PC-3 (cell line): Measurements from ENCODE around the gene PDHX. TPM values are rescaled to one million over a fixed set of nuclear protein-coding genes. Genes with fewer than 3 reads are reported as not detected.

Experiments
- ATAC-seq: fragments of 200-7000 bp; cut with Tn5 transposase; 2 replicates; pipeline ENCODE4 v1.9.1; 2020; ENCODE audit warnings: mild to moderate bottlenecking, moderate library complexity
- BruUV-seq: library from RNA; stranded (reverse); fragments of 400-500 nt; replicated peaks from 2 replicates; lab custom pipeline; 2021; lab: Mats Ljungman, UMichigan
- CTCF ChIA-PET: fragments of 300-600 bp; sonication (Branson Sonifier 250); formaldehyde crosslinking; loops from one replicate; lab custom pipeline; 2022; ENCODE audit warnings: antibody characterized with exemption; lab: Charles Lee
- POLR2A ChIA-PET: fragments of 300-600 bp; sonication (Branson Sonifier 250); formaldehyde crosslinking; loops from one replicate; lab custom pipeline; 2022; ENCODE audit warnings: antibody characterized with exemption; ENCODE audit not compliant: unreplicated experiment; lab: Charles Lee
- DNase-seq: peaks from one replicate; pipeline ENCODE4 v3.0.0-alpha.2; 2015
- H2AFZ ChIP-seq: fragments of 300-600 bp; sonication (generic); 2 replicates; pipeline ENCODE4 v1.6.0; 2016; ENCODE audit warnings: antibody characterized with exemption, low read length
- H3F3A ChIP-seq: fragments of 300-600 bp; sonication (generic); one replicate; pipeline ENCODE4 v1.6.0; 2017; ENCODE audit warnings: antibody characterized with exemption, low read length, control low read depth, mild to moderate bottlenecking; ENCODE audit not compliant: unreplicated experiment
- H3K27ac ChIP-seq: fragments of 300-600 bp; sonication (generic); 2 replicates; pipeline ENCODE4 v1.5.1; 2016; ENCODE audit warnings: mild to moderate bottlenecking, low read length
- H3K27me3 ChIP-seq: fragments of 300-600 bp; sonication (generic); 2 replicates; pipeline ENCODE4 v1.6.1; 2016; ENCODE audit warnings: low read length, mixed read lengths
- H3K36me3 ChIP-seq: fragments of 300-600 bp; sonication (generic); 2 replicates; pipeline ENCODE4 v1.6.1; 2016; ENCODE audit warnings: low read depth, mixed run types, low read length, mixed read lengths
- H3K4me1 ChIP-seq: fragments of 300-600 bp; sonication (generic); 2 replicates; pipeline ENCODE4 v1.5.1; 2016; ENCODE audit warnings: low read length; ENCODE audit not compliant: insufficient read depth
- H3K4me2 ChIP-seq: fragments of 300-600 bp; sonication (generic); 2 replicates; pipeline ENCODE4 v1.6.0; 2016; ENCODE audit warnings: low read length
- H3K4me3 ChIP-seq: fragments of 300-600 bp; sonication (generic); 2 replicates; pipeline ENCODE4 v1.5.1; 2016; ENCODE audit warnings: mild to moderate bottlenecking, low read length, mixed read lengths
- H3K79me2 ChIP-seq: fragments of 300-600 bp; sonication (generic); 2 replicates; pipeline ENCODE4 v1.6.1; 2017; ENCODE audit warnings: low read length, mixed read lengths
- H3K9ac ChIP-seq: fragments of 300-600 bp; sonication (generic); 2 replicates; pipeline ENCODE4 v1.6.0; 2016; ENCODE audit warnings: mild to moderate bottlenecking, low read length
- H3K9me2 ChIP-seq: fragments of 300-600 bp; sonication (generic); replicated peaks from 2 replicates; pipeline ENCODE4 v1.6.1; 2016; ENCODE audit warnings: mixed run types, low read length, mixed read lengths
- H3K9me3 ChIP-seq: fragments of 300-600 bp; sonication (generic); 2 replicates; pipeline ENCODE4 v1.6.1; 2016; ENCODE audit warnings: low read length, mixed read lengths
- H4K20me1 ChIP-seq: fragments of 300-600 bp; sonication (generic); 2 replicates; pipeline ENCODE4 v1.6.1; 2016; ENCODE audit warnings: low read length, mixed read lengths
- EZH2 ChIP-seq: fragments of 300-600 bp; sonication (generic); IDR thresholded peaks from one replicate; pipeline ENCODE4 v1.6.1; 2017; ENCODE audit warnings: antibody characterized with exemption, mild to moderate bottlenecking, low read length; ENCODE audit not compliant: unreplicated experiment
- EZH2phosphoT487 ChIP-seq: fragments of 300-600 bp; sonication (generic); IDR thresholded peaks from 2 replicates; pipeline ENCODE4 v1.6.1; 2018; ENCODE audit warnings: mild to moderate bottlenecking, antibody characterized with exemption, low read length, borderline replicate concordance
- intact Hi-C: fragments of 100-400 bp; cut with micrococcal nuclease; formaldehyde crosslinking; loops from 2 replicates; pipeline ENCODE4 v1.9.0; 2023
- total RNA-seq: library from RNA; depleted of rRNA; stranded (reverse); fragments of >200 nt; gene quantifications from 2 replicates; pipeline ENCODE4 v1.2.3, GENCODE V29; 2014
- TF ChIP-seq, protein P1 (sequence below): fragments of 300-600 bp; sonication (generic); conservative IDR thresholded peaks from 2 replicates; pipeline ENCODE4 v1.5.1; 2017; ENCODE audit warnings: antibody characterized with exemption, low read depth, mild to moderate bottlenecking, low read length

Gene PDHX
- total RNA-seq, 1 experiment from 2014 or later = 20.3 TPM

DNA sequence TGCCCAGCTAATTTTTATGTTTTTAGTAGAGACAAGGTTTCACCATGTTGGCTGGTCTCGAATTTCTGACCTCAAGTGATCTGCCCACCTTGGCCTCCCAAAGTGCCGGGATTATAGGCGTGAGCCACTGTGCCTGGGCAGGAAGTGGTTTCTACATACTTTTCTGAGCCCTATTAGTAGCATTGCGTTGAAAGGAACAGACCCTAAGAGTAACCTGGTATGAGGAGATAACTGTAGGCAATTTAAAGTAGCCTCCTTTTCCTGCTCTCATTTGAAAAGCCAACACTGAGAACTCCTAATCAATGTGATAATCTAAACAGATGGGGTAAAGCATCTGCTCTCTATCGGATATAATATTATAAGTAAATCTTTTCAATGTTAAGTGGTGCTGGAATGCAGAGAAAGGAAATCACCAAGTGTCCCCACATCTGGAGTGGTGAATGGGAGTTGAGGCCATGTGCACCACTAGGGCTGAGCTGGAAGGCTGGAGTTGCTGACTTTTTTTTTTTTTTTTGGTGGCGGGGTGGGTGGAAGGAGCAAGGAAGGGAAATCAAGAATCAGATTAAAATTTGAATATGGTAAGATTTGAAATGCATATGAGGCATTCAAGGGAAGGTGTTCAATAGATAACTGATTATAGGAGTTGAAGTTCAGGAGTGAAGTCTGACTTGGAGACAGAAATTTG, 20.7 kb downstream of the PDHX start:
- Histone ChIP-seq H3K79me2 (peaks cover 6% of the 10 kb centered on the region; the same call in 1 of the 2 replicates), H3K9ac (no peak overlapping the region), H4K20me1 (no peaks in the 10 kb centered on the region), H2AFZ (no peak overlapping the region), H3K9me3 (no peaks in the 10 kb centered on the region), H3K27ac (no peak overlapping the region), H3K27me3 (no peaks in the 10 kb centered on the region), H3K4me1 (no peaks in the 10 kb centered on the region), H3F3A (no peaks in the 10 kb centered on the region), H3K4me3 (no peak overlapping the region), H3K4me2 (no peak overlapping the region), H3K9me2 (no peaks in the 10 kb centered on the region), H3K36me3 (peaks cover 5% of the 10 kb centered on the region; the same call in 1 of the 2 replicates)
- POLR2A ChIA-PET = no interaction called here
- CTCF ChIA-PET = interaction anchor here (0.7 kb wide), 1 partner anchor 13 kb away, joined by 3 read pairs; no protein-coding TSS in a partner anchor
- BruUV-seq = no TSS peak
- ATAC-seq (no peak), DNase-seq (no peak)
- intact Hi-C loops = no loop called here
- no peak for TF ChIP-seq EZH2phosphoT487
- TF ChIP-seq, protein P1, sequence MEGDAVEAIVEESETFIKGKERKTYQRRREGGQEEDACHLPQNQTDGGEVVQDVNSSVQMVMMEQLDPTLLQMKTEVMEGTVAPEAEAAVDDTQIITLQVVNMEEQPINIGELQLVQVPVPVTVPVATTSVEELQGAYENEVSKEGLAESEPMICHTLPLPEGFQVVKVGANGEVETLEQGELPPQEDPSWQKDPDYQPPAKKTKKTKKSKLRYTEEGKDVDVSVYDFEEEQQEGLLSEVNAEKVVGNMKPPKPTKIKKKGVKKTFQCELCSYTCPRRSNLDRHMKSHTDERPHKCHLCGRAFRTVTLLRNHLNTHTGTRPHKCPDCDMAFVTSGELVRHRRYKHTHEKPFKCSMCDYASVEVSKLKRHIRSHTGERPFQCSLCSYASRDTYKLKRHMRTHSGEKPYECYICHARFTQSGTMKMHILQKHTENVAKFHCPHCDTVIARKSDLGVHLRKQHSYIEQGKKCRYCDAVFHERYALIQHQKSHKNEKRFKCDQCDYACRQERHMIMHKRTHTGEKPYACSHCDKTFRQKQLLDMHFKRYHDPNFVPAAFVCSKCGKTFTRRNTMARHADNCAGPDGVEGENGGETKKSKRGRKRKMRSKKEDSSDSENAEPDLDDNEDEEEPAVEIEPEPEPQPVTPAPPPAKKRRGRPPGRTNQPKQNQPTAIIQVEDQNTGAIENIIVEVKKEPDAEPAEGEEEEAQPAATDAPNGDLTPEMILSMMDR = no peak
- TF ChIP-seq EZH2 = no peak

DNA sequence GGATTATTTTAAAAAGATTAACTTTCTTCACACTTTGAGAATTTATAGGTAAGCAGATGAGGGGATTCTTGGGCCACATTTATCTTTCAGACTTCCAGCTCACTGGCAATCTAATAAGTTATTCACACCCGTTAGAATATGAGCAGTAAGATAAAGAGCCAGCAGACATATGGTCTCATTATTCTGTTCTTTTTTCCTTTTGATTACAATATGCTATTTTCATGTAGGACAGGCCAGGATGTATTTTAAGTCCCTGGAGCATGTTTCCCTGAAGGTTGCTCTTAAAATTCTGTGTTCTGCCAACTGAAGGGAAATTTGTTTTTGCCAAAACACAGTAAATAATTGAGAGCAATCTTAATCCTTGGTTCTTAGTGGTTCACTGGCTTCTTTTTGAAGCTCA, 22.2 kb downstream of the PDHX start:
- Histone ChIP-seq H3K79me2 (peaks cover 6% of the 10 kb centered on the region; the same call in 1 of the 2 replicates), H3K27me3 (no peaks in the 10 kb centered on the region), H3F3A (no peaks in the 10 kb centered on the region)

More for the DNA sequence above, 22.2 kb downstream of the PDHX start:
- TF ChIP-seq, protein P1 = no peak
- TF ChIP-seq EZH2 (no peak), EZH2phosphoT487 (no peak)
- Histone ChIP-seq H4K20me1 (no peaks in the 10 kb centered on the region), H3K9ac (no peak overlapping the region), H3K36me3 (peaks cover 5% of the 10 kb centered on the region; the same call in 1 of the 2 replicates), H3K4me1 (no peaks in the 10 kb centered on the region), H3K27ac (no peak overlapping the region), H3K4me3 (no peak overlapping the region), H3K4me2 (no peak overlapping the region), H2AFZ (no peak overlapping the region), H3K9me3 (no peaks in the 10 kb centered on the region), H3K9me2 (no peaks in the 10 kb centered on the region)
- POLR2A ChIA-PET = no interaction called here
- DNase-seq (no peak), ATAC-seq (no peak)
- CTCF ChIA-PET = interaction anchor here (0.6 kb wide), 1 partner anchor 12 kb away, joined by 4 read pairs; no protein-coding TSS in a partner anchor
- no TSS peak for BruUV-seq
- intact Hi-C loops = no loop called here
